Activated CD4-positive, alpha-beta T cell treated with anti-CD3 and anti-CD28 coated beads, Interleukin-2, amount 50 U/mL, for 4 hours (primary cell): Measurements from ENCODE around the gene ZNF678.
A peak's percentile ranks its signal among the peaks of the same experiment; 100 is the strongest.
"Not testable (repeated sequence)": the region's sequence is repeated elsewhere in the genome, so short reads cannot be mapped to it uniquely, and the experiment has no call there.

Source experiments
- DNase-seq, 2 experiments: peaks; one replicate each; pipeline ENCODE4 v3.0.0-alpha.2; 2020

The ZNF678 gene

DNA sequence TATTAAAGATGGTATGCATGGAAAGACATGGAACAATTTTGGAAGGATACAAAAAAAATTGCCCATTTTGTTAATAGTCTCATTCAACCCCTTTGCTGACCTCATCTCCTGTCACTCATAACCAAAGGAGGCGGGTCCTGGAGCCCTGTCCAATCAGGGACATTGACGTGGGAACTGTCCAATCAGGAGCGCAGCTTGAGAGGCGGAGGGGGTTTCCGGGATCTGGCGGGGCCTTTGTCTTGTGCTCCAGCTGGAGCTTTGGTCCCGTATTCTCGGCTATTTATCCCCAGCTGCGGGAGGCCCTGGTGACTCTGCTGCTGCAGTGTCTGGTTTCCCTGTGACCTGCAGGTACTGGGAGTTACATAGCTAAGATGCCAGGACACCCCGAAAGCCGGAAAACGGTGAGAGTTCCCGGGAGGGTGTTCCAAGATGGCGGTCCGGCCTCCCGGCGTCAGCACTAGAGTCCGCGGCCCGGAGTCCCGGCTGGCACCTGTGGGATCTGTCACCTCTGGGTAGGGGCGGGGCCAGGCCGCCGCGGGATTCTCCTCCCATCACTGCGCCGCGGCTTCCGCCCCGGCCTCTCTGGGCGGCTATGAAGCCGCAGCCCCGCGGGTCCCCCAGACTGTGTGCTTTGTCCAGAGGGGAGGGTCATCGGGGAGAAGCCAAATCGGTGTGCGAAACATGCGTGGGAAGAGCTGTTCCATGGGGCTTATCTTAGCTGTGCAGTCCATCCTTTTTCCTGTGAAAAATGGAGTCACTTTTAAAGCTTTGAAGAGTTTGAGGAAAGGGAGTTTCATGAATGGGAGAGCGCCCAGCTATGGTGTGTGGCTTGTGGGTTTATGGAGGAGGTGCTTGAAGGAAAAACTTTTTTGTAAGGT, at the start of gene ZNF678:
ZNF678 (plus strand) TSS at position 233 of the 878 bp plus-strand sequence. CDS start 87,436 bp downstream, outside the sequence.
- DNase-seq, result peak; percentile 86 to 87

- no peak for DNase-seq
Observed at GRCh38 chr1:227518876-227519275, 44.5 kb upstream of the ZNF678 start.

GRCh38 chr1:227521782-227522181, 41.6 kb upstream of the ZNF678 start:
- DNase-seq, result no peak

- no peak for DNase-seq
Observed at GRCh38 chr1:227526524-227526923, 36.8 kb upstream of the ZNF678 start.

GRCh38 chr1:227532019-227532619, 31.2 kb upstream of the ZNF678 start:
- DNase-seq, result no peak

DNA sequence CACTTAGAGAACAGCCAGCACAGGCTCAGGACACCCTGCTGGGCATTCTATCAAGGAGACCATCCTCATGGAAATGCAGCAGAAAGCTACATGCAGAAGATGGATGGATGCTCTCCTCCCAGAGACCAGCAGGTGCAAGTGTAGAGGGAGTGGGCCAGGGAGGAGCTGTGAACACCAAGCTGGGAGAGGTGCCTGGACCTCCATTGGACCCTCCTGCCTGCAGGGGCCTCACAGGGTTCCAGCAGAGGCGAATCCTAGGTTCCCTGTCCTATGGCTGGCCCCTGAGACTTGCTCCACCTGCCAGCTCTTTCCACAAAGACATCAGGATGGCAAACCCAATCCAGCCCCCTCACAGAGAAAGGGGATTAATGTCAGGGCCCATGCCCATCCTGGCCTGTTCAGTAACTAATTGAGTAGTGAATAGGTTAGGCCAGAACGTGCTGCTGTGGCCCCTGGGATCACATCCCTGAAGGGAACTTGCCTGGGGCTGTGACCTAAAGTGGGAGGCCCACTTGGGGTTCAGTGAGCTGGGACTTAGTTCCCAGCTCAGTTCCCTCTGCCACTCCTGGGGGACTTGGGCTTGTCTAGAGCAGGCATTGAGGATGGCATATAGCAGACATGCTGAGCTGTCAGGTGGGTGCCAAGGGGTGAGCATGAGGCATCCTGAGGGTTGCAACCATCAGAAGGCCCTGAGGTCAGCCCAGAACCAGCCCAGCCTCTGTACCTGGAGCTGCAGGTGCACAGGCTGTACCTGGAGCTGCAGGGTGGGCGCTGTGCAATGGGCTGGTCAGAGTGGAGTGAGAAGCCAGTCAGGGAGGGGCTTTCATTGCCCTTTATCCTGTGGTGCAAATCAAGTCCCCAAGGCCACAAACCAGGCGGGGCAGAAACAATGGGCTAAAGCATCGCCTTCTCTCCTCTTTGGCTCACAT, 22.9 kb upstream of the ZNF678 start:
- DNase-seq, result no peak

GRCh38 chr1:227541129-227541528, 22.2 kb upstream of the ZNF678 start:
- no peak for DNase-seq

DNA sequence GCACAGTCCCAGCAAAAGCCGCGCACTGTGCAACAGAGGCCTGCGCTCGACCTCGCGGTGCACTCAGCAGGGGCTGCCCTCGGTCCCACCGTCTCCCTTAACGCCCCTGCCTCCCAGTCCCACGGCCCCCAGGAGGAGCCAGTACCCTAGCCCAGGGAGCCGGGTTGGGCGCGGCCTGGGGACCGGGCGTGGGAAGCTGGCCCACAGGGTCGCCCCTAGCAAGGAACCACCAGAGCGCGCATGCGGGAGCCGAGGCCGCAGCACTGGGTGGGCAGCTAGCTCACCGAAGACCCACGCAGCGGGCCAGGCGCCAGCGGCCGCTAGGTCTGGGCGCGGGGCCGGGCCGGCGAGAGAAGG, 21.6 kb upstream of the ZNF678 start:
- DNase-seq, result no peak

DNA sequence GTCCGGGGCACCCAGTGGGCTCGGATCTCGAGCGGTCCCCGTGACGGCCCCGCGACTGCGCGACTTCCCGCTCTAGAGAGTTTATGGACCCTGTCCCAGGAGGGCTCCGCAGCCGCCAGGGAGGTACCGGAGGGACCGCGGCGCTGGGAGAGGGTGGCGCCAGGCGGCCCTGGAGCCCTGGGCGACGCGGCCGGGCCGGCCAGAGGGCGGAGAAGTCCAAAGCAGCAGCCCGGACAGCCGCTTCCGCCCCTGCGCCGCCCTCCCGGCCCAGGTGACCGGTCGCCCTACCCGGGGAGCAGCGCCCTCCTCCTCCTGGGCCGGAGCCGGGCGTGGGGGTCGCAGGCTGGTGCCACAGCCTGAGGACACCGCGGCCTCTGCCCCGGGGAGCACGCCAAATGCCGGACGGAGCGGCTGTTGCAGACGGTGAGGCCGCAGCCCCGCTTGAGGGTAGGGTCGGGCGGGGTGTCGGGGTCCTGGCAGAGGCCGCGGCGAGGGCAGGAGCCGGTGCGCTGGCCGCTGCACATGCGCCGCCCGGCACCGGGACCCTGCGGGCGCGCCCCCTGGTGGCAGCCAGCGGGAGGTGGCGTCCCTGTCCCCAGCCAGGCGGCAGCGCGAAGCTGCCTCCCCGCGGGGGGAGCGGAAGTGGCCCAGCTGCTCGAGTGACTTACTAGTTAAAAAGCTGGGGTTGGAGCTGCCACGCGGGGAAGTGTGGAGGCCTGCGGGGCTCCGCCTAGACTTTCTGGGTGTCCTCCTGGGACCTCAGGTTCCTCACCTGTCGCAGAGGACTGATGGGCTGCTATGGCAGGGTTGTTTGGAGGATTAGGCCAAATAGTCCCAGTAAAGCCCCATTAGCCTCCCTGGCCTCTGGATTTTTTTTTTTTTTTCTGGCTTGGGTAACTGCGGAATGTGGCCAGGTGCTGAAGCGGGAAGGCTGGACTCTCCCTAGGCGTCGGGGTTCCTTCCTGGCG, 20.9 kb upstream of the ZNF678 start:
- DNase-seq, result peak; percentile 85 to 87

DNA sequence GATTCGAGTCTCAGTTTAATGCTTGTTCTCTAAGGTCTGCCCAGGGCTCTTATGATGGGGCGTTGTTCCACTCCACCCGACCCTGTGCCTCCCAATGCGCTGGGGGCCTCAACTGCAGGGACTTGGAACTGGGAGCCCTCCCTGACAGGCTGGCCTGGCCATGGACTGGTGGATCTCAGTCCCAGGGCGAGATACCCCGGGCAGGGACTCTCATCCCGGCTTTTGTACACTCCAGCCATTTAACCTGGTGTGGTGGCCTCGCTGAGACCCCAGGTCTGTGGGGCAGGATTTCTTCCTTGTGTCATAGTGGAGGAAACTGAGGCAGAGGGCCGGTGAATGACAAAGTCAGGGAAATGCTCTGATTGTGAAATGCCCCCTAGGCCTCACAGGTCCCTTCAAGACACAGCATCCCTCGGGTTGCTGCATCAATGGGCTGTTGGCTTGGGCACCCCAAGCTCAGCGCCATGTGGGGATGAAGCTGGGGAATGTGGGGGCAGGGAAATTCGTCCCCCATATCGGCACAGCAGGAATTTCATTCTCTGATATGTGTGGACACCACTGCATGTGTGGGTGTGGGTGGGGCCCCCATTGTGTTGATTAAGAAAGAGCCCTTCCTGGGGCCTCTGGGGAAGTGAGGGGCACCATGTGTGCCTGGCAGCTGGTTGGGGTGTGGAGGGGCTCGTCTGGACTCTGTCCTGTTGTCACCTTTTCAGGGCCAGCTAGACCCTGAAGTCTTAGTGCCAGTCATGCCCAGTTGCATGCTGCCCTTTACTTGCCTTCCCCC, 19.9 kb upstream of the ZNF678 start:
- no peak for DNase-seq

DNA sequence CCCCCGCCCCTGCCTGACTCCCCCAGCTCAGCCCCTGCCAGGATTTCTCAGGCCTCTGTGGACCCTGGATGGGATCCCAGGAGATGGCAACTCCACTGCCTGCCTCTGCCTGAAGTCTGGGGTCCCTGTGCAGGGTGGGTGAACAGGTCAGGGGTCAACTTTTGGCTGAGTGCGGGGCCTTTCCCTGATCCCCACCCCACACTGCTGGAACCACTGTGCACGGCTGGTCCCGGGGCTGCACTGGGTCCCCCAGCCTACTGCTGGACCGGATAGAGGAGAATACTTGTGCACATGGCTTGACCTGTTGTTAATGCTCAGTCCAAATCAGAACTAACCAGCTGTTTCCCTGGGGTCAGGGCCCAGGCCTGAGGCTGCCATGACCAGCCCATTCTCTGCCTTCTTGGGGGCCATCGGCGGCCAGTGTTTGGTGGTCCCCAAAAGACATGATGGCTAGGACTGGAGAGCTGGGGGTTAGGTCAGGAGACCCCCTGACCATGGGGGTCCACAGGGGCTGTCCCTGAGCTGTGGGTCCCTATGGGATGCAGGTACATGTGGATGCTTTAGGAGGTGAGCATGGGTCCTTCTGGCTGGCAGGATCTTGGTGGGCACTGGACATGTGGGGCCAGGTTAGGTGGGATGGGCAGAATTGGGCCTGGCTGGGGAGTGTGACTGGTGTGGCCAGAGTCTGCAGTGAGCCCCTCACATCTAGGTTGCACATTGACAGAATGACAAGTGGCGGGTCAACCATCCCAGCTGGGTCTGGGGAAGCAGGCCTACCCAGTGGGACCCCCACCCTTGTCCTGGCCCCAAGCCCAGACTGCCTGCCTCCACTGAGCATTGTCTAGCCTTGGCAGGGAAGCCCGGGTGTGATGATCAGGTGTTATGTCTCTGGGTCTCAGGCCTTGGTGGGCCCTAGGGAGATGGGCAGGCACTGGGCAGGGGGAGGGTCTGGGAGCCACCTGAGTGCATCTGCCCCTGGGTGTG, 19.0 kb upstream of the ZNF678 start:
- no peak for DNase-seq

DNA sequence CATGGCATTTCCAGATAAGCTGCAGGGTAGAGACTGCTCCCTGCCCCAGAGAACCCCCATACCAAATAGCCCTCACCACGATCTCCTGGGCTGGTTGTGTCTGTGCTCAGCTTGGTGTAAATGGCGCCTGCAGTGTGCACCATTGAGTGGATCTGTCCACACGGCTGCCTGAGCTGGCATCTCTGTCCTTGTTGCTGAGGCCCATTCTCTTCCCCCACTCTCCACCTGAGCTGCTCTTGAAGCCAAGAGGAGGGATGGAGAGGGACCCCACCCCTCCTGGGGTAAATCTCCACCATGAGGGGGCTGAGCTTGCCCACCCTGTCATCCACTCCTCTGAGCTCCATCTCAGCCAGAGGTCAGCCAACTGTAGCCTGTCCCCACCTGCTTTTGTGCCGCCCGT, 18.0 kb upstream of the ZNF678 start:
- no peak for DNase-seq

GRCh38 chr1:227546059-227546458, 17.3 kb upstream of the ZNF678 start:
- DNase-seq, result no peak

DNA sequence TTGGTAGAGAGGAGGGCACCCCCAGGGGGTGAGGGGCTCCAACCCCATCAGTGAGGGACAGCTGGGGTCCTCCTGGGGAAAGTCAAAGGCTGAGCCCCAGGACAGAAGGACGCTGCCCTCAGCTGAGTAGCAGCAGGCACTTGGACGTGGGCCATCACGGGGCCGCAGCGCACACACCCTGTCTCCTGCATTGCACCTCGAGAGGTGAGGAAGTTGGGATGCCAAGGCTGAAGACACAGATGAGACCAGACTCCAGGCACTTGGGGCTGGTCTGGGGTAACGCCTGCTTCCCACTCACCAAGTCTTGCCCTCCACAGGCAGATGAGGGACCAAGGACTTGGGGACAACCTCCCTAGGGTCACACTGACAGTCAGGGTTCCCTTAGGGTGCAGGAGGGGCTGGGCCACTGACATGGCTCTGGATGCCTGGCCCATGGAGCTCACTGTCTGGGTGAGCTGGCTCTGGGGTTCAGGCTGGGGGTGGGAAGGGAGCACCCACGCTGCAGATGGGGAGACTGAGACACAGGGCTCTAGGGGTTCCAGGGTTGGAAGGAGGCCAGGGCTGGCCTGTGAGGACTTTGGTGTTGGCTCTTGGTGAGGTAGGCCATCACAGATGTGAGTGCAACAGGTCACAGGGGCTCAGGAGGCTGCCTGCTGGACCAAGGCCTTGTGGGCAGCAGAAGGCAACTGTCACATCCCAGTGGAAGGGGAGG, 16.6 kb upstream of the ZNF678 start:
- DNase-seq, result no peak

DNA sequence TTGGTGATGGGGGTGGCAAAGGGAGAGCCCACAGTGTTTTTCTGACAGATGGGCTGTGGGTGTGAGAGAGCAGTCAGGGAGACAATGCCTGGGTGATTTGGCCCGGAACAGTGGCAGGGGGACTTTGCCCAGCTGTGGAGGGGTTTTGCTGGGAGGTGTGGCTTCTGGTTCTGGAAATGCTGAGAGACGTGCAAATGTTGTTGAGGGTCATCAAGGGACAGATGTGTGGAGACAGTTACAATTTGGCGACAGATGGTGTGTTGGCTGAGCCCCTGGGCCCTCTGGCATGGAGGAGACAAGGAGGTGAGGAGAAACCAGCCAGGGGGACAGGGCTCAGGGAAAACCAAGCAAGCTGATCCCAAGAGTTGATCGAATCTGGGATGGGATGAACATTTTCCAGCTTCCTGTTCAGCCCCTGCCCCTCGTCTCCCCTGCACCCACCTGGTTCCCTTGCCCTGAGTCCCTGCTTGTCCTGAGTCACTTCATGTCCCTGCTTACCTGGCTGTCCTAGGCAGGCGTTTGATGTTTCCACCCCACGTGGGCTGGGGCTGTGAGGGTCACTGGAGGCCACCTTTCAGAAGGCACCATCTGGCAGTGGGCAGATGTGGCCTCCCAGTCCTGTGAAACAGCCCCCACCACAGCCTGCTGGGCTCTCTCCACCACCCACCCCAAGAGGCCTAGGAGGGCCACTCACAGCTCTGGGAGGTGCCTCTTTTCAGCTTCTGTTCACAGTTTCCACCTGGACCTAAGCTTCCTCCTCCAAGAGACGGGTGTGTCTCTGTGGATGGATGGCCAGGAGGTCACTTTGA, 15.8 kb upstream of the ZNF678 start:
- no peak for DNase-seq

DNA sequence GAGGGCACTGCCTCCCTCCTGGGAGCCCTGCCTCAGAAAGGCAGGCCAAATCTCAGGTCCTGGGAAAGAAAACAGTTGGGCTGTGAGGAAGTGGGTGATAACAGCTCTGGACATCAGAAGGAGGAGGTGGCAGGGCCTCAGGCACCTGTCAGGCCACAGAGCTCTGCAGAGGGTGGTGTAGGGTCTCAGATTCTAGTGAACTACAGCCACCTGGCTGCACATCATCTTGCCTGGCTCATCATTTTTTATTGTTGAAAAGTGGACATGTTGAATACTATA, 15.3 kb upstream of the ZNF678 start:
- DNase-seq, result no peak

DNA sequence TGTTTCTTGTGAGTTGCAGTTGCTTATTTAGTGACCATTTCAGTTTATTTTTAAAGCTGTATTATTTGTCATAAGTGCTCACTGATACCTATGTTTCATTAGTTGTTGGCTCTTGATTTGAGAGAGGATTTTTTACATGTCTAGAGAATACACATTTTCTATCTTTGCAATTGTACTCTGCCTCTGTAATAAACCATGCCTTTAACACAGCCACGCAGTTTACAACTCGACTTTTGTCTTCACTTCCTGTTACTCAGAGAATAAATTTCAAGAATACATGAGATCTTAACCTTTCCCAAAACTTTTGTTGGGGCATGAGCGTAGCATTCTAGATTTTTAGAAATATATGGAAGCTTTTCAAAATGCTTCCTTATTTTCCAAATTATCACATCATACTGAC, 14.9 kb upstream of the ZNF678 start:
- no peak for DNase-seq

- no peak for DNase-seq
Observed at GRCh38 chr1:227549892-227550291, 13.5 kb upstream of the ZNF678 start.

GRCh38 chr1:227551881-227552280, 11.5 kb upstream of the ZNF678 start:
- not testable (repeated sequence) for DNase-seq
